Measurements from ENCODE around the gene EGLN3.

GRCh38 chr14:33999771-34000291 is 49.0 kb upstream of the EGLN3 start:
- TF ChIP-seq CTCF (conservative IDR thresholded peaks at IDR 0.05) = no peak
- no peak for TF ChIP-seq ZFX (IDR thresholded peaks at IDR 0.05)

All from C4-2B (cell line).